ENCODE results near the gene CSF3R.

Gene CSF3R

GRCh38 chr1:36420836-36421317 is 61.8 kb downstream of the CSF3R start:
- DNase-seq (ENCODE audit: low read depth, low spot score), result peak; percentile 96

- DNase-seq (ENCODE audit: low read depth, low spot score), result no peak
These were observed 62.3 kb downstream of the CSF3R start for GRCh38 chr1:36420409-36420808.

GRCh38 chr1:36419569-36419968 is 63.1 kb downstream of the CSF3R start:
- DNase-seq (ENCODE audit: low read depth, low spot score), result no peak

- no peak for DNase-seq (ENCODE audit: low read depth, low spot score)
These were observed 63.6 kb downstream of the CSF3R start for GRCh38 chr1:36419140-36419539.

GRCh38 chr1:36417931-36418330 is 64.8 kb downstream of the CSF3R start:
- DNase-seq (ENCODE audit: low read depth, low spot score), result no peak
